Astrocyte (in vitro differentiated cells and primary cell): ENCODE results near the gene TBRG1. TPM values are rescaled to one million over a fixed set of nuclear protein-coding genes. Genes with fewer than 3 reads are reported as not detected.

Source experiments
- DNase-seq: peaks from one replicate; pipeline ENCODE4 v3.0.0-alpha.2; 2010; ENCODE audit warnings: low read depth
- FAIRE-seq: peaks from 2 replicates; lab custom pipeline; 2011; peaks lifted over from hg19 to GRCh38; lab: Jason Lieb, UNC
- H2AFZ ChIP-seq: 2 replicates; pipeline ENCODE4 v1.6.0; 2012; ENCODE audit warnings: low read depth, low read length, inconsistent platforms
- H3K27ac ChIP-seq: 2 replicates; pipeline ENCODE4 v1.5.1; 2011; ENCODE audit warnings: low read depth, low read length, inconsistent platforms
- H3K27me3 ChIP-seq: 2 replicates; pipeline ENCODE4 v1.6.0; 2011; ENCODE audit warnings: low read length, inconsistent platforms; ENCODE audit not compliant: insufficient read depth
- H3K36me3 ChIP-seq: 2 replicates; pipeline ENCODE4 v1.5.1; 2011; ENCODE audit warnings: low read length, inconsistent platforms; ENCODE audit not compliant: insufficient read depth
- H3K4me1 ChIP-seq: 2 replicates; pipeline ENCODE4 v1.5.1; 2011; ENCODE audit warnings: low read length, inconsistent platforms; ENCODE audit not compliant: insufficient read depth
- H3K4me2 ChIP-seq: 2 replicates; pipeline ENCODE4 v1.6.0; 2012; ENCODE audit warnings: low read length, inconsistent platforms
- H3K4me3 ChIP-seq: 2 replicates; pipeline ENCODE4 v1.5.1; 2011; ENCODE audit warnings: low read depth, mild to moderate bottlenecking, low read length, inconsistent platforms; ENCODE audit not compliant: insufficient read depth
- H3K79me2 ChIP-seq: 2 replicates; pipeline ENCODE4 v1.6.0; 2012; ENCODE audit warnings: mild to moderate bottlenecking, low read length, inconsistent platforms; ENCODE audit not compliant: insufficient read depth
- H3K9ac ChIP-seq: 2 replicates; pipeline ENCODE4 v1.6.0; 2012; ENCODE audit warnings: mild to moderate bottlenecking, low read length, inconsistent platforms
- H3K9me3 ChIP-seq: 2 replicates; pipeline ENCODE4 v1.5.1; 2012; ENCODE audit warnings: low read depth, mild to moderate bottlenecking, low read length, inconsistent platforms; ENCODE audit not compliant: insufficient read depth
- H4K20me1 ChIP-seq: 2 replicates; pipeline ENCODE4 v1.6.0; 2012; ENCODE audit warnings: low read length, inconsistent platforms; ENCODE audit not compliant: insufficient read depth
- H3K27ac Mint-ChIP-seq: one replicate; pipeline ENCODE4 v1.8.0; 2021; ENCODE audit warnings: mild to moderate bottlenecking, mixed read lengths; ENCODE audit not compliant: unreplicated experiment
- H3K27me3 Mint-ChIP-seq: one replicate; pipeline ENCODE4 v1.8.0; 2021; ENCODE audit warnings: low read depth, mixed read lengths; ENCODE audit not compliant: unreplicated experiment
- H3K36me3 Mint-ChIP-seq: one replicate; pipeline ENCODE4 v1.8.0; 2021; ENCODE audit warnings: low read depth, mixed read lengths; ENCODE audit not compliant: unreplicated experiment
- H3K4me1 Mint-ChIP-seq: one replicate; pipeline ENCODE4 v1.8.0; 2021; ENCODE audit warnings: low read depth, mixed read lengths; ENCODE audit not compliant: unreplicated experiment
- H3K4me3 Mint-ChIP-seq: one replicate; pipeline ENCODE4 v1.8.0; 2021; ENCODE audit warnings: mild to moderate bottlenecking, moderate library complexity, mixed read lengths; ENCODE audit not compliant: unreplicated experiment
- H3K9me3 Mint-ChIP-seq: one replicate; pipeline ENCODE4 v1.8.0; 2021; ENCODE audit warnings: mild to moderate bottlenecking, mixed read lengths; ENCODE audit not compliant: unreplicated experiment
- CTCF ChIP-seq: IDR thresholded peaks from 2 replicates; pipeline ENCODE4 v1.5.1; 2011; ENCODE audit warnings: low read depth, mild to moderate bottlenecking, inconsistent platforms, low read length, moderate library complexity; ENCODE audit not compliant: insufficient read depth
- EZH2 ChIP-seq: IDR thresholded peaks from 2 replicates; pipeline ENCODE4 v1.6.1; 2012; ENCODE audit warnings: mild to moderate bottlenecking, low read length, inconsistent platforms; ENCODE audit not compliant: insufficient read depth
- total RNA-seq: library from RNA; stranded (reverse); gene quantifications from 2 replicates; pipeline ENCODE4 v1.2.1, GENCODE V29; 2021

The TBRG1 gene
- total RNA-seq, 1 donor from 2014 or later = 36.8 TPM

- H3K4me3 Mint-ChIP-seq = peak overlapping the region; percentile 90
- H3K27me3 Mint-ChIP-seq = no peaks in the 10 kb centered on the region
- no peaks in the 10 kb centered on the region for H3K36me3 ChIP-seq
- H3K9ac ChIP-seq = peak overlapping the region; percentile 84
- H3K27ac Mint-ChIP-seq = peak overlapping the region; percentile 98
- peak overlapping the region; percentile 95 for H3K4me2 ChIP-seq
- FAIRE-seq (no peak), DNase-seq (no peak)
- no peaks in the 10 kb centered on the region for H3K79me2 ChIP-seq
- H3K4me3 ChIP-seq = peak overlapping the region; percentile 67
- no peaks in the 10 kb centered on the region for H3K9me3 ChIP-seq
- peaks cover 5% of the 10 kb centered on the region for H3K4me1 ChIP-seq
- H3K27ac ChIP-seq = peak overlapping the region; percentile 81
- H4K20me1 ChIP-seq = no peaks in the 10 kb centered on the region
- H3K36me3 Mint-ChIP-seq = no peaks in the 10 kb centered on the region
- peak overlapping the region; percentile 82 for H2AFZ ChIP-seq
- H3K27me3 ChIP-seq = no peaks in the 10 kb centered on the region
- H3K4me1 Mint-ChIP-seq = peaks cover 8% of the 10 kb centered on the region
- TF ChIP-seq CTCF = no peak
- TF ChIP-seq EZH2 = no peak
- H3K9me3 Mint-ChIP-seq = no peaks in the 10 kb centered on the region
Measured at GRCh38 chr11:124674168-124674517, 51.5 kb downstream of the TBRG1 start.

DNA sequence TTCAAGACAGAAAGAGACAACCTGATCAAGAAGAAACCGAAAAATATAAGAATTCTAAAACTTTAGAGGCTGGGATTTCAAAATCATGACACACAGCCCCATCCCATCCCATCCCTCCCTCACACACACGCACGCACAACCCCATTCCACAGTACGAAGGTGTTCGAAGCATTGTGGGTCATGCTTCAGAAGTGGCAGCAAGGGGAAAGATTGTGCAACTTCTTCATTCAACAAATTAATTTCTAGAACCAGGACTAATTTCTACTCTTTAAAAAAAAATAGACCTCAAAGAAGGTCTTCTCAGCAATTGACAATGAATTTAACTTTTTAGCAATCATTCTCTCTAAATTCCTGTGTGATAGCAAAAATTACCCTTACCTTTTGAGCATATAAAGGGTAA lies 51.9 kb downstream of the TBRG1 start:
- Histone ChIP-seq H2AFZ (peak overlapping the region; percentile 82), H3K27ac (peak overlapping the region; percentile 81), H3K27me3 (no peaks in the 10 kb centered on the region), H3K4me2 (peak overlapping the region; percentile 95), H4K20me1 (no peaks in the 10 kb centered on the region), H3K9me3 (no peaks in the 10 kb centered on the region), H3K79me2 (no peaks in the 10 kb centered on the region), H3K4me1 (peaks cover 5% of the 10 kb centered on the region), H3K9ac (peak overlapping the region; percentile 84), H3K36me3 (no peaks in the 10 kb centered on the region), H3K4me3 (peak overlapping the region; percentile 67)
- Mint-ChIP-seq H3K4me3 (peak overlapping the region; percentile 90), H3K9me3 (no peaks in the 10 kb centered on the region), H3K27me3 (no peaks in the 10 kb centered on the region), H3K27ac (peak overlapping the region; percentile 98), H3K36me3 (no peaks in the 10 kb centered on the region), H3K4me1 (peaks cover 8% of the 10 kb centered on the region)
- FAIRE-seq (no peak), DNase-seq (no peak)
- no peak for TF ChIP-seq EZH2
- no peak for TF ChIP-seq CTCF

DNA sequence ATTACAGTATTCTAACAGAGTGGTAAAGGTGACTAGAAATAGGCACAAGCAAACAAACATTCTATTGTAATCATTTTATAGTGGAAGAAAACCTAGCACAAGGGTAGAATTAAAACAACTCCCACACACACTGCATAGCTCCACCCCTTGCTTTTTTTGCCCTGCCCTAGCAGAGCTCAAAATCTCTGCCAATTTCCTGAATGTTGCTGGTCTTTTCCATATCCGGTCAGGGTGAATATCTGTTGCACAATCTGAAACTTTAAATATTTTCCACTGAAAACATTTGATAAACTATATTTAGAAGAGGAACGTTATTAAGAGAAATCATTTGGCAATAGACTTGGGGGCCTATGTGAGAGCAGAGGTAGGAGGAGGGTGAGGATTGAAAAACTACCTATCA lies 53.7 kb downstream of the TBRG1 start:
- Histone ChIP-seq H3K4me3 (no peak overlapping the region), H3K9me3 (no peaks in the 10 kb centered on the region), H4K20me1 (no peaks in the 10 kb centered on the region), H3K36me3 (no peaks in the 10 kb centered on the region), H3K9ac (no peak overlapping the region), H3K79me2 (no peaks in the 10 kb centered on the region), H3K4me1 (peaks cover 5% of the 10 kb centered on the region), H3K27me3 (no peaks in the 10 kb centered on the region), H3K27ac (no peak overlapping the region), H2AFZ (no peak overlapping the region), H3K4me2 (no peak overlapping the region)
- H3K4me1 Mint-ChIP-seq = peaks cover 4% of the 10 kb centered on the region
- peak; percentile 23 for DNase-seq
- no peaks in the 10 kb centered on the region for H3K27me3 Mint-ChIP-seq
- H3K27ac Mint-ChIP-seq = no peak overlapping the region
- H3K4me3 Mint-ChIP-seq = no peak overlapping the region
- H3K9me3 Mint-ChIP-seq = no peaks in the 10 kb centered on the region
- no peak for TF ChIP-seq EZH2
- no peak for FAIRE-seq
- H3K36me3 Mint-ChIP-seq = no peaks in the 10 kb centered on the region
